NCI-H2171 (cell line): ENCODE data around the gene IMPG2.

Source experiments
- DNase-seq: peaks from one replicate; lab custom pipeline; 2025; lab: John Stamatoyannopoulos, UW

Gene IMPG2

GRCh38 chr3:101240719-101241399 lies 79.5 kb downstream of the IMPG2 start:
- no peak for DNase-seq

- no peak for DNase-seq
These were observed 85.3 kb downstream of the IMPG2 start for GRCh38 chr3:101235048-101235447.

- DNase-seq = no peak
These were observed 89.8 kb downstream of the IMPG2 start for GRCh38 chr3:101230618-101231017.

GRCh38 chr3:101229681-101230080 lies 90.7 kb downstream of the IMPG2 start:
- no peak for DNase-seq

- no peak for DNase-seq
These were observed 91.9 kb downstream of the IMPG2 start for GRCh38 chr3:101228441-101228840.

GRCh38 chr3:101224739-101225138 lies 95.6 kb downstream of the IMPG2 start:
- DNase-seq = no peak

GRCh38 chr3:101223016-101223415 lies 97.4 kb downstream of the IMPG2 start:
- DNase-seq = no peak

GRCh38 chr3:101219842-101220560 lies 100.4 kb downstream of the IMPG2 start:
- no peak for DNase-seq

- DNase-seq = no peak
These were observed 102.7 kb downstream of the IMPG2 start for GRCh38 chr3:101217472-101218245.

- no peak for DNase-seq
These were observed 103.5 kb downstream of the IMPG2 start for GRCh38 chr3:101216710-101217465.

GRCh38 chr3:101212730-101213129 lies 107.6 kb downstream of the IMPG2 start:
- DNase-seq = no peak

- DNase-seq = no peak
These were observed 116.1 kb downstream of the IMPG2 start for GRCh38 chr3:101204246-101204645.

GRCh38 chr3:101203411-101203810 lies 117.0 kb downstream of the IMPG2 start:
- DNase-seq = no peak

GRCh38 chr3:101202640-101203039 lies 117.7 kb downstream of the IMPG2 start:
- no peak for DNase-seq

GRCh38 chr3:101200461-101200860 lies 119.9 kb downstream of the IMPG2 start:
- no peak for DNase-seq

- DNase-seq = peak; percentile 1
These were observed 124.2 kb downstream of the IMPG2 start for GRCh38 chr3:101195951-101196713.

- DNase-seq = no peak
These were observed 126.0 kb downstream of the IMPG2 start for GRCh38 chr3:101194392-101194791.

- DNase-seq = no peak
These were observed 126.4 kb downstream of the IMPG2 start for GRCh38 chr3:101193957-101194356.

GRCh38 chr3:101189796-101190195 lies 130.6 kb downstream of the IMPG2 start:
- no peak for DNase-seq

- DNase-seq = no peak
These were observed 131.2 kb downstream of the IMPG2 start for GRCh38 chr3:101189176-101189575.

GRCh38 chr3:101185341-101185740 lies 135.0 kb downstream of the IMPG2 start:
- no peak for DNase-seq
